Activated naive CD4-positive, alpha-beta T cell treated with anti-CD3 and anti-CD28 coated beads, Interleukin-2, amount 10 ng/mL, durations not matched to agents 7 days and 5 days (primary cell): Measurements from ENCODE around the gene ATP9A.

ENCODE experiments used
- CTCF ChIA-PET: fragments of 350-600 bp; sonication (Branson Sonifier 250); formaldehyde crosslinking; loops from one replicate; lab custom pipeline; 2021; ENCODE audit warnings: antibody characterized with exemption; lab: Charles Lee
- DNase-seq: peaks from one replicate; pipeline ENCODE4 v3.0.0-alpha.2; 2020
- H3K27ac Mint-ChIP-seq: one replicate; pipeline ENCODE4 v1.8.0; 2021; ENCODE audit warnings: mild to moderate bottlenecking, moderate library complexity, mixed read lengths
- H3K27me3 Mint-ChIP-seq: one replicate; pipeline ENCODE4 v1.8.0; 2021; ENCODE audit warnings: mild to moderate bottlenecking, mixed read lengths
- H3K36me3 Mint-ChIP-seq: one replicate; pipeline ENCODE4 v1.8.0; 2021; ENCODE audit warnings: mixed read lengths
- H3K4me1 Mint-ChIP-seq: one replicate; pipeline ENCODE4 v1.8.0; 2021; ENCODE audit warnings: mixed read lengths
- H3K4me3 Mint-ChIP-seq: one replicate; pipeline ENCODE4 v1.8.0; 2021; ENCODE audit warnings: mild to moderate bottlenecking, moderate library complexity, mixed read lengths
- H3K9me3 Mint-ChIP-seq: one replicate; pipeline ENCODE4 v1.8.0; 2021; ENCODE audit warnings: mixed read lengths

ATP9A gene

GRCh38 chr20:51610111-51610510 lies 158.1 kb downstream of the ATP9A start:
- Mint-ChIP-seq H3K36me3 (no peaks in the 10 kb centered on the region), H3K4me1 (no peaks in the 10 kb centered on the region), H3K9me3 (no peaks in the 10 kb centered on the region), H3K27me3 (peaks cover 46% of the 10 kb centered on the region), H3K4me3 (no peak overlapping the region), H3K27ac (no peak overlapping the region)
- DNase-seq: no peak
- CTCF ChIA-PET: interaction anchor here (0.5 to 1.3 kb wide), 2 partner anchors 15 to 27 kb away, joined by 3 to 5 read pairs; no protein-coding TSS in a partner anchor

GRCh38 chr20:51609251-51609650 lies 158.9 kb downstream of the ATP9A start:
- H3K36me3 Mint-ChIP-seq: no peaks in the 10 kb centered on the region
- peaks cover 43% of the 10 kb centered on the region for H3K27me3 Mint-ChIP-seq
- no peaks in the 10 kb centered on the region for H3K9me3 Mint-ChIP-seq
- H3K27ac Mint-ChIP-seq: no peak overlapping the region
- no peak overlapping the region for H3K4me3 Mint-ChIP-seq
- no peak for DNase-seq
- H3K4me1 Mint-ChIP-seq: no peaks in the 10 kb centered on the region
- CTCF ChIA-PET: interaction anchor here (0.5 to 1.7 kb wide), 4 partner anchors 15 to 28 kb away, joined by 3 to 5 read pairs (median 4); no protein-coding TSS in a partner anchor

DNA sequence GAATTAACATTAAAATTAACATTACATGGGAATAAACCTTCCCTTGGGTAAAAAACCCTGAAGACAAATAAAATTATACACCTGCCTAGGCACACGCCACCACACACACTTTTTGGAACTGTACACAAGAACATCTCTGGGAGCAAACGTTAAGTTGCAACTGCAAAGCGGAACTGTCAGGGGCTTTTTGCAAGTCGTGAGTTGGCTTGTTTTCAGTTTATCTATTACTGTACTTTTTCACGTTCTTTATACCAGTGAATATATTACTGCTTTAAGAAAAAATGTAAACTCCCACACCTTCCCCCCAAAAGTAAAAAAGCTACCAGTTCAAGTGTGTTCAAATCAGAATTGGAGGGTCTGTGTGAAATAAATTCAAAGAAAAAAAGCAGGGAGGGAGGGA lies 160.1 kb downstream of the ATP9A start:
- CTCF ChIA-PET: interaction anchor here (0.7 to 1.7 kb wide), 2 partner anchors 14 to 16 kb away, joined by 3 to 4 read pairs; no protein-coding TSS in a partner anchor
- DNase-seq: no peak
- no peak overlapping the region for H3K27ac Mint-ChIP-seq
- no peak overlapping the region for H3K4me3 Mint-ChIP-seq
- H3K4me1 Mint-ChIP-seq: no peaks in the 10 kb centered on the region
- H3K27me3 Mint-ChIP-seq: peaks cover 35% of the 10 kb centered on the region
- no peaks in the 10 kb centered on the region for H3K36me3 Mint-ChIP-seq
- no peaks in the 10 kb centered on the region for H3K9me3 Mint-ChIP-seq

DNA sequence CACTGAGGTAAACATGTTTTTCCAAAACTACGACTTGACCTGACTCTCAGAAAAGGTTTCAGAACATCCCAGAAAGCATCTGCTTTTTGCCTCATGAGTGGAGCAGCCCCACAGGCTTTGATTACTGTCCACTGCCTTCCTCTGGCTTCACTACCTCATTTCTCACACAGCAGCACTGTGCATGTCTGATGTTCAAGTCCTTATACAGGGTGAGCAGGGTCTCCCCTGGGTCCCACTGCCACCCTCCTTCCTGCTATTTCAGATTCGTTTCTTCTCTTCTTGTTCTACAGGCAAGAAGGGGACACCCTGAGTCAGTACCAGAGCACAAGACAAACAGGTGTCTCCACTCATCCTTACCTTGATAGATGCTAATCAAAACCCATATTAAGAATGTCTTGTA lies 161.0 kb downstream of the ATP9A start:
- H3K9me3 Mint-ChIP-seq: no peaks in the 10 kb centered on the region
- H3K4me1 Mint-ChIP-seq: no peaks in the 10 kb centered on the region
- no peaks in the 10 kb centered on the region for H3K36me3 Mint-ChIP-seq
- CTCF ChIA-PET: no interaction called here
- DNase-seq: no peak
- H3K27ac Mint-ChIP-seq: no peak overlapping the region
- peaks cover 30% of the 10 kb centered on the region for H3K27me3 Mint-ChIP-seq
- H3K4me3 Mint-ChIP-seq: no peak overlapping the region

- no peak for DNase-seq
- CTCF ChIA-PET: no interaction called here
- Mint-ChIP-seq H3K4me3 (no peak overlapping the region), H3K9me3 (no peaks in the 10 kb centered on the region), H3K27me3 (peaks cover 38% of the 10 kb centered on the region), H3K4me1 (no peaks in the 10 kb centered on the region), H3K27ac (no peak overlapping the region), H3K36me3 (no peaks in the 10 kb centered on the region)
These were observed 163.3 kb downstream of the ATP9A start for GRCh38 chr20:51604851-51605250.

GRCh38 chr20:51602131-51602530 lies 166.1 kb downstream of the ATP9A start:
- Mint-ChIP-seq H3K36me3 (no peaks in the 10 kb centered on the region), H3K4me1 (no peaks in the 10 kb centered on the region), H3K9me3 (no peaks in the 10 kb centered on the region), H3K27ac (no peak overlapping the region), H3K27me3 (peaks cover 33% of the 10 kb centered on the region), H3K4me3 (no peak overlapping the region)
- no peak for DNase-seq
- CTCF ChIA-PET: interaction anchor here (1.9 kb wide), 1 partner anchor 22 kb away, joined by 4 read pairs; no protein-coding TSS in a partner anchor

DNA sequence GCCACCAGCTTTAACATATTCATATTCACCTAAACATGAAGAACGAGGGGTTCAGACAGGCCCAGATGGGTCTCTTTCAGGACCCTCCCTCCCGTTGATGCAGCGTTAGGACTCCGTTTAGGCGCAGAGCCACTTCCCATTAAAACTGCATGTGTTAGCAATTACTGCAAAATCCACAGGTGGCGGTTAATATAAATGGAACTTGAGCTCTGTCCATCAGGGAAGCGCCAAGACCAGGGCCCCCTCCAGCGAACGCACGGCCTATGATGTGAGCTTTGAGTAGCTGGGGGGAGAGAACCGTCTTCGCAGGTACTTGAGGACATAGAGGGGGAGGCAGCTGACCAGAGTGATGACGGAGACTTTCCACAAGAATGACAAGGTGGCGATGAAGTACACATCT lies 167.2 kb downstream of the ATP9A start:
- no peak for DNase-seq
- CTCF ChIA-PET: interaction anchor here (0.8 to 1.9 kb wide), 4 partner anchors 19 to 216 kb away, joined by 3 to 4 read pairs (median 3); no protein-coding TSS in a partner anchor
- Mint-ChIP-seq H3K4me3 (no peak overlapping the region), H3K9me3 (no peaks in the 10 kb centered on the region), H3K27ac (no peak overlapping the region), H3K36me3 (no peaks in the 10 kb centered on the region), H3K4me1 (peaks cover 4% of the 10 kb centered on the region), H3K27me3 (peaks cover 31% of the 10 kb centered on the region)

DNA sequence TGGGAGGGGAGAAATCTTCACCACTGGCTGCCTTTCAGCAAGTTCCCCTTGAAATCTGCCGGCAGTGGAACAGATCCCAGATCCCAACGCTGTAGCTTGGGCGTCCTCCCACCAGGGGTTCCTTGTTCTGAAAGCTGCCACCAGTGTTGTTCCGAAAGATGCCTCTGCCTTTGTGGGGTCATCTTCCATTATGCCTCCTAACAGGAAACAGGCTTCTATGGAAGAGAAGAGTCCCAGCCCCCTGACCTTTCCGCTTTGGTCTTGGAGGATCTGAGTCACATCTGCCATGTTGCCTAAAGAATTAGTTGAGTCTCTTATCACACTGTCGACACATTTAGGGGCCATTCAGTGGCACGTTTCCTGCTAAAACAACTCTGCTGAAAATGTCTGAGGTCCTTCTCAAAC lies 168.2 kb downstream of the ATP9A start:
- H3K9me3 Mint-ChIP-seq: no peaks in the 10 kb centered on the region
- DNase-seq: no peak
- H3K27ac Mint-ChIP-seq: no peak overlapping the region
- H3K4me3 Mint-ChIP-seq: no peak overlapping the region
- H3K4me1 Mint-ChIP-seq: peaks cover 9% of the 10 kb centered on the region
- H3K27me3 Mint-ChIP-seq: peaks cover 31% of the 10 kb centered on the region
- H3K36me3 Mint-ChIP-seq: no peaks in the 10 kb centered on the region
- CTCF ChIA-PET: interaction anchor here (1.4 kb wide), 1 partner anchor 23 kb away, joined by 3 read pairs; no protein-coding TSS in a partner anchor

DNA sequence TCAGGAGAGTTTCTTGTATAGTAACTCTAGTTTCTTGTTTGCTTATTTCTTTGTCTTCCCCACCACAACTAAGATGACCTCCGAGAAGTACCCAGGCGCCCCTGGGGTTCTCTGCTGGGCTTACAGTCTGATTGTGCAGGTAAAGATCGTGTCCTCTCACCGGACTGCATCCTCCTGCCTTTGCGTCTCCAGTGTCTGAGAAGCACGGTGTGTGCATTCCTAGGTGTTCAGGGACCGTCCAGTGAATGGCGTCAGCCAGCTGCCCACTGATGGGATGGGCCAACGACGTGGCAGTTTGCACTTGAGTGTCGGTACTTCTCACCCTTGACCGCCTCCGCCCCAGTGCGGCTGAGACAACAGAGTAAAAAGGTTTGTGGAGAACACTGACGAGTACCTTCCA lies 169.6 kb downstream of the ATP9A start:
- Mint-ChIP-seq H3K9me3 (no peaks in the 10 kb centered on the region), H3K4me3 (no peak overlapping the region), H3K27ac (no peak overlapping the region), H3K4me1 (peaks cover 18% of the 10 kb centered on the region), H3K27me3 (peaks cover 31% of the 10 kb centered on the region), H3K36me3 (no peaks in the 10 kb centered on the region)
- DNase-seq: no peak
- CTCF ChIA-PET: interaction anchor here (0.9 kb wide), 1 partner anchor 210 kb away, joined by 3 read pairs; no protein-coding TSS in a partner anchor

GRCh38 chr20:51597389-51598231 lies 170.6 kb downstream of the ATP9A start:
- no peak overlapping the region for H3K4me3 Mint-ChIP-seq

GRCh38 chr20:51596668-51597388 lies 171.4 kb downstream of the ATP9A start:
- no peak overlapping the region for H3K27ac Mint-ChIP-seq
- no peaks in the 10 kb centered on the region for H3K36me3 Mint-ChIP-seq
- no peaks in the 10 kb centered on the region for H3K9me3 Mint-ChIP-seq
- H3K4me3 Mint-ChIP-seq: no peak overlapping the region
- peaks cover 34% of the 10 kb centered on the region for H3K27me3 Mint-ChIP-seq
- CTCF ChIA-PET: interaction anchor here (0.7 to 3.9 kb wide), 10 partner anchors 13 to 609 kb away, joined by 3 to 63 read pairs (median 3); partner anchors contain the start of gene NFATC2
- peaks cover 18% of the 10 kb centered on the region for H3K4me1 Mint-ChIP-seq
- DNase-seq: no peak

More at GRCh38 chr20:51597389-51598231, 170.6 kb downstream of the ATP9A start:
- Mint-ChIP-seq H3K27me3 (peaks cover 34% of the 10 kb centered on the region), H3K9me3 (no peaks in the 10 kb centered on the region), H3K4me1 (peaks cover 18% of the 10 kb centered on the region), H3K27ac (no peak overlapping the region), H3K36me3 (no peaks in the 10 kb centered on the region)
- DNase-seq: no peak
- CTCF ChIA-PET: interaction anchor here (0.6 to 3.9 kb wide), 12 partner anchors 14 to 610 kb away, joined by 3 to 63 read pairs (median 3); partner anchors contain the start of gene NFATC2

GRCh38 chr20:51595744-51596143 lies 172.4 kb downstream of the ATP9A start:
- H3K36me3 Mint-ChIP-seq: no peaks in the 10 kb centered on the region
- H3K27ac Mint-ChIP-seq: no peak overlapping the region
- DNase-seq: no peak
- peaks cover 24% of the 10 kb centered on the region for H3K27me3 Mint-ChIP-seq
- peaks cover 18% of the 10 kb centered on the region for H3K4me1 Mint-ChIP-seq
- CTCF ChIA-PET: interaction anchor here (0.6 to 3.9 kb wide), 17 partner anchors 12 to 270 kb away, joined by 3 to 63 read pairs (median 4); partner anchors contain the start of gene NFATC2
- H3K4me3 Mint-ChIP-seq: no peak overlapping the region
- H3K9me3 Mint-ChIP-seq: no peaks in the 10 kb centered on the region

- Mint-ChIP-seq H3K9me3 (no peaks in the 10 kb centered on the region), H3K4me1 (peaks cover 18% of the 10 kb centered on the region), H3K27me3 (peaks cover 27% of the 10 kb centered on the region), H3K27ac (peak overlapping the region; percentile 70), H3K36me3 (no peaks in the 10 kb centered on the region), H3K4me3 (no peak overlapping the region)
- DNase-seq: peak; percentile 87
- CTCF ChIA-PET: interaction anchor here (0.6 to 3.9 kb wide), 30 partner anchors 11 to 517 kb away, joined by 3 to 63 read pairs (median 4); partner anchors contain the start of gene NFATC2
These were observed 173.1 kb downstream of the ATP9A start for GRCh38 chr20:51595058-51595532.
